PC-9 (cell line): ENCODE measurements around the gene PIAS4.

Experiments
- EZH2 ChIP-seq: fragments of 200-600 bp; sonication (generic); IDR thresholded peaks from 2 replicates; pipeline ENCODE4 v1.8.0; 2017; ENCODE audit warnings: antibody characterized with exemption, low read depth
- TF ChIP-seq, protein P1 (sequence below): fragments of 200-600 bp; sonication (generic); conservative IDR thresholded peaks from 2 replicates; pipeline ENCODE4 v1.6.1; 2017; ENCODE audit warnings: mixed run types, antibody characterized with exemption, mild to moderate bottlenecking, moderate library complexity

DNA sequence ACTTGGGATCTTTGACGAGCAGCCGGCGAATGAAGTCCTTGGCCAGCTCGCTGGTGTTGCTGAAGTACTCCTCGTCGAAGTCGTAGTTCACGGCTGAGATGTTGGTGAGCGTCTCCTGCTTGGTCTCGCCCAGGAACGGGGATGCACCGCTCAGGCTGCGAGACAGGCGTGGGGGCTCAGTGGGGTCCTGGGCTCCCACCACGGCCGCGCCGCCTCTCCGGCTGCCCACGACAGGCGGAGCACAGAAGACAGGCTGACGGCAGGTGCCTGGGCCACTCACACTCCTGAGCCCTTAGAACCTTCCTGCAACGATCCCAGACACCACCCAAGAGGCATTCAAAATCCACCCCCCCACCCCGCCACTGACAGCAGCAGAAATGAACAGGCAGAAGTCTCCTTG, 46.5 kb upstream of the PIAS4 start:
- TF ChIP-seq, protein P1, sequence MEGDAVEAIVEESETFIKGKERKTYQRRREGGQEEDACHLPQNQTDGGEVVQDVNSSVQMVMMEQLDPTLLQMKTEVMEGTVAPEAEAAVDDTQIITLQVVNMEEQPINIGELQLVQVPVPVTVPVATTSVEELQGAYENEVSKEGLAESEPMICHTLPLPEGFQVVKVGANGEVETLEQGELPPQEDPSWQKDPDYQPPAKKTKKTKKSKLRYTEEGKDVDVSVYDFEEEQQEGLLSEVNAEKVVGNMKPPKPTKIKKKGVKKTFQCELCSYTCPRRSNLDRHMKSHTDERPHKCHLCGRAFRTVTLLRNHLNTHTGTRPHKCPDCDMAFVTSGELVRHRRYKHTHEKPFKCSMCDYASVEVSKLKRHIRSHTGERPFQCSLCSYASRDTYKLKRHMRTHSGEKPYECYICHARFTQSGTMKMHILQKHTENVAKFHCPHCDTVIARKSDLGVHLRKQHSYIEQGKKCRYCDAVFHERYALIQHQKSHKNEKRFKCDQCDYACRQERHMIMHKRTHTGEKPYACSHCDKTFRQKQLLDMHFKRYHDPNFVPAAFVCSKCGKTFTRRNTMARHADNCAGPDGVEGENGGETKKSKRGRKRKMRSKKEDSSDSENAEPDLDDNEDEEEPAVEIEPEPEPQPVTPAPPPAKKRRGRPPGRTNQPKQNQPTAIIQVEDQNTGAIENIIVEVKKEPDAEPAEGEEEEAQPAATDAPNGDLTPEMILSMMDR = no peak
- TF ChIP-seq EZH2 = no peak
